HUES64 (cell line): Measurements from ENCODE around the gene NKX1-1.

ENCODE experiments used
- H3K27ac ChIP-seq: 2 replicates; pipeline ENCODE4 v1.7.0; 2013; ENCODE audit warnings: low read depth, low read length, inconsistent platforms
- H3K27me3 ChIP-seq: 2 replicates; pipeline ENCODE4 v1.6.1; 2013; ENCODE audit warnings: mild to moderate bottlenecking, low read length; ENCODE audit not compliant: insufficient read depth
- H3K36me3 ChIP-seq: 2 replicates; pipeline ENCODE4 v1.6.1; 2013; ENCODE audit warnings: mild to moderate bottlenecking, low read length; ENCODE audit not compliant: insufficient read depth
- H3K4me1 ChIP-seq: 2 replicates; pipeline ENCODE4 v1.6.1; 2013; ENCODE audit warnings: mild to moderate bottlenecking, low read length, moderate library complexity; ENCODE audit not compliant: insufficient read depth
- H3K4me3 ChIP-seq: 2 replicates; pipeline ENCODE4 v1.5.1; 2013; ENCODE audit warnings: mild to moderate bottlenecking, low read length, moderate library complexity
- H3K9ac ChIP-seq: 2 replicates; pipeline ENCODE4 v1.6.1; 2013; ENCODE audit warnings: mild to moderate bottlenecking, low read depth, low read length
- H3K9me3 ChIP-seq: 2 replicates; pipeline ENCODE4 v1.6.1; 2013; ENCODE audit warnings: low read depth, low read length; ENCODE audit not compliant: insufficient read depth
- WGBS: fragments of 150-250, 120-280 bp; methylation state at CpG from one replicate; pipeline ENCODE4 v1.1.7; 2013; ENCODE audit warnings: missing lambda C conversion rate; 5-methylcytosine and 5-hydroxymethylcytosine counted together

Gene NKX1-1

GRCh38 chr4:1379801-1380331 lies 26.4 kb downstream of the NKX1-1 start:
- Histone ChIP-seq H3K9me3 (no peaks in the 10 kb centered on the region), H3K27ac (no peak overlapping the region), H3K4me3 (no peak overlapping the region), H3K9ac (no peak overlapping the region), H3K27me3 (no peaks in the 10 kb centered on the region), H3K36me3 (peaks cover 3% of the 10 kb centered on the region; the same call in 1 of the 2 replicates), H3K4me1 (no peaks in the 10 kb centered on the region)
- 92% methylated on average over 25 of the region's 31 CpGs for WGBS

DNA sequence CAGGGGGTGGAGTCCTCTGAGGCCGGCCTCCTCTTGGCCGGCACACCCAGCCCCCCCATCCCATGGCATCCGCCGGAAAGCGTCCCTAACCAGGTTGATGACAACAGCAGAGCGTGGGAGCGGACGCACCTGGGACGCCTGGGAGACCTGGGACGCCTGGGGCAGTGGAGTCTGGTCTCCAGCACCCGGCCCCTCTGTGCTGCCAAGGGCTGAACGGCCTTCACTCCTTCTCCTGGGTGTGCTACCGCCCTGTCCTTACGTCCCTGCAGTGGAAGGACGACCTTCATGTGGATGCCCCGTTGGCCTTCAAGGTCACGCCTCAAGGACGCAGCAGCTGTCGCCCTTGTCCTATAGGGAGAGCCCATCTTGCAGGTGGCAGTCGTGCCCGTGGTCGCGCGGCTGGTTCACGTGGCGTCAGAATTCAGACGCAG lies 26.9 kb downstream of the NKX1-1 start:
- H3K9me3 ChIP-seq: no peaks in the 10 kb centered on the region
- no peak overlapping the region for H3K27ac ChIP-seq
- no peaks in the 10 kb centered on the region for H3K4me1 ChIP-seq
- no peak overlapping the region for H3K4me3 ChIP-seq
- H3K36me3 ChIP-seq: peaks cover 3% of the 10 kb centered on the region; the same call in 1 of the 2 replicates
- H3K9ac ChIP-seq: no peak overlapping the region
- H3K27me3 ChIP-seq: no peaks in the 10 kb centered on the region
- 86% methylated on average over 27 of the region's 27 CpGs for WGBS

DNA sequence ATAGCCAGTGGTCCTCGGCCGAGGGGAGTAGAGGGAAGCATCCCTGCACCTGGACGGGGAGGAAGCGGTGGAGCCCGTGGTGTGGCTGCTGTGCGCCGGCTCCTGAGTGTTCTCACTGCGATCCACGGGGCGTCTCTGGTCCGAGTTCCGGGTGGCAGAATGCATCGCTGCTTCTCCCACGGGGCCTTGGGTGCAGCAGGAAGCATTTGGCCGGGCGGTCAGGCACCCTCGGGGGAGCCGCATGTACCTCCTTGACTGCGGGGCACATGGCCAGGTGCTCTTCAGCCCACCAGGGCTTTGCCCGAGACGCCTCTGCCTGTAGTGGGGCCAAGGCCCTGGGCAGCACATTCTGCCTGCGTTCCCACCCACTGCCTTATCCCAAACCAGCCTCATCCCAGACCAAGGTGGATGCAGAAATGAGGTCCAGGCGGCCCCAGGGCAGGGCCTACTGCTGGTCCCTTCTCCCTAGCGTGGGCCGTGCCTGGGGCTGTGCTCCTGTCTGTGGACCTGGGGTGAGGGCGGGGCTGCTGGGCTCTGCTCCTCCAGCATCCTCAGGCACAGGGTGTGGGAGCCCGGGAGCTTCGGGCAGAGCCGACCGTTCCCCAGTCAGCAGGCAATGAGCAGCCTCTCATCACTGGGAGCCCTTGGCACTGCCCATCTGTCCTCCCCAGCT lies 27.5 kb downstream of the NKX1-1 start:
- Histone ChIP-seq H3K36me3 (peaks cover 3% of the 10 kb centered on the region; the same call in 1 of the 2 replicates), H3K4me3 (no peak overlapping the region), H3K4me1 (no peaks in the 10 kb centered on the region), H3K27ac (no peak overlapping the region), H3K9me3 (no peaks in the 10 kb centered on the region), H3K27me3 (no peaks in the 10 kb centered on the region), H3K9ac (no peak overlapping the region)
- WGBS: 94% methylated on average over 30 of the region's 30 CpGs

GRCh38 chr4:1377606-1378261 lies 28.5 kb downstream of the NKX1-1 start:
- no peak overlapping the region; the same call in 1 of the 2 replicates for H3K9ac ChIP-seq
- H3K4me3 ChIP-seq: no peak overlapping the region
- no peaks in the 10 kb centered on the region for H3K9me3 ChIP-seq
- no peaks in the 10 kb centered on the region for H3K4me1 ChIP-seq
- no peak overlapping the region for H3K27ac ChIP-seq
- H3K27me3 ChIP-seq: no peaks in the 10 kb centered on the region
- whole genome bisulfite sequencing: 94% methylated on average over 19 of the region's 19 CpGs
- peaks cover 3% of the 10 kb centered on the region; the same call in 1 of the 2 replicates for H3K36me3 ChIP-seq

GRCh38 chr4:1376841-1377605 lies 29.2 kb downstream of the NKX1-1 start:
- H3K9me3 ChIP-seq: no peaks in the 10 kb centered on the region
- WGBS: 91% methylated on average over 32 of the region's 32 CpGs

GRCh38 chr4:1376391-1376840 lies 29.8 kb downstream of the NKX1-1 start:
- no peak overlapping the region for H3K9ac ChIP-seq
- no peak overlapping the region for H3K27ac ChIP-seq
- H3K36me3 ChIP-seq: peaks cover 3% of the 10 kb centered on the region; the same call in 1 of the 2 replicates
- H3K4me1 ChIP-seq: no peaks in the 10 kb centered on the region
- no peaks in the 10 kb centered on the region for H3K9me3 ChIP-seq
- no peak overlapping the region for H3K4me3 ChIP-seq
- 93% methylated on average over 23 of the region's 23 CpGs for WGBS
- no peaks in the 10 kb centered on the region for H3K27me3 ChIP-seq

More at GRCh38 chr4:1376841-1377605, 29.2 kb downstream of the NKX1-1 start:
- H3K36me3 ChIP-seq: peaks cover 3% of the 10 kb centered on the region; the same call in 1 of the 2 replicates
- no peaks in the 10 kb centered on the region for H3K27me3 ChIP-seq
- no peak overlapping the region for H3K4me3 ChIP-seq
- H3K4me1 ChIP-seq: no peaks in the 10 kb centered on the region
- no peak overlapping the region for H3K27ac ChIP-seq
- no peak overlapping the region; the same call in 1 of the 2 replicates for H3K9ac ChIP-seq

- no peaks in the 10 kb centered on the region for H3K27me3 ChIP-seq
- H3K27ac ChIP-seq: no peak overlapping the region
- WGBS: 94% methylated on average over 17 of the region's 17 CpGs
- H3K36me3 ChIP-seq: peaks cover 3% of the 10 kb centered on the region; the same call in 1 of the 2 replicates
- H3K9me3 ChIP-seq: no peaks in the 10 kb centered on the region
- no peaks in the 10 kb centered on the region for H3K4me1 ChIP-seq
- no peak overlapping the region for H3K9ac ChIP-seq
- no peak overlapping the region for H3K4me3 ChIP-seq
These were observed 30.4 kb downstream of the NKX1-1 start for GRCh38 chr4:1375761-1376322.

- H3K27me3 ChIP-seq: no peaks in the 10 kb centered on the region
- 96% methylated on average over 36 of the region's 36 CpGs for WGBS
These were observed 31.1 kb downstream of the NKX1-1 start for GRCh38 chr4:1375051-1375721.

DNA sequence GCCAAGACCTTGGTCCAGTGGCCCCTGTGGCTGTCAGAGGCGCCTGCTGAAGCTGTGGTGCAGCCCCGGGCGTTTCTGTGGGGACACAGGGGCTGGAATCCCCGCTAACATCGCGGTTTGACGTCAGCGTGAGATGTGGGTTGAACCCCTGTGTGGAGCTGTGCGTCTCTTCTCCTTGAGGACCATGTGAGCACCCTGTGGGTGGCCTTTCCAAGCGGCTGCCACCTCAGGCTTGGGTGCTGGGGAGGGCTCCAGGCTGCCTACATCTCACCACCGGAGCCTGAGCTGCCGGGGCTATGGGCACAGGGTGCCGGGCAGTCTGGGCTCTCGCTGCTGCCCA lies 31.6 kb downstream of the NKX1-1 start:
- Histone ChIP-seq H3K27ac (no peak overlapping the region), H3K4me1 (no peaks in the 10 kb centered on the region), H3K4me3 (no peak overlapping the region), H3K9me3 (no peaks in the 10 kb centered on the region), H3K36me3 (peaks cover 3% of the 10 kb centered on the region; the same call in 1 of the 2 replicates), H3K27me3 (no peaks in the 10 kb centered on the region), H3K9ac (no peak overlapping the region)
- 95% methylated on average over 14 of the region's 14 CpGs for WGBS

More at GRCh38 chr4:1375051-1375721, 31.1 kb downstream of the NKX1-1 start:
- Histone ChIP-seq H3K27ac (no peak overlapping the region), H3K4me3 (no peak overlapping the region), H3K36me3 (peaks cover 3% of the 10 kb centered on the region; the same call in 1 of the 2 replicates), H3K4me1 (no peaks in the 10 kb centered on the region), H3K9me3 (no peaks in the 10 kb centered on the region), H3K9ac (no peak overlapping the region)

GRCh38 chr4:1373892-1374705 lies 32.1 kb downstream of the NKX1-1 start:
- Histone ChIP-seq H3K27ac (no peak overlapping the region), H3K9ac (no peak overlapping the region), H3K4me3 (no peak overlapping the region), H3K27me3 (no peaks in the 10 kb centered on the region), H3K4me1 (no peaks in the 10 kb centered on the region), H3K9me3 (no peaks in the 10 kb centered on the region), H3K36me3 (peaks cover 3% of the 10 kb centered on the region; the same call in 1 of the 2 replicates)
- 95% methylated on average over 42 of the region's 42 CpGs for WGBS
